OCI-LY7 (cell line): ENCODE data around the gene OR52K1. TPM values are rescaled to one million over a fixed set of nuclear protein-coding genes. Genes with fewer than 3 reads are reported as not detected.
"Not testable (repeated sequence)": the region's sequence is repeated elsewhere in the genome, so short reads cannot be mapped to it uniquely, and the experiment has no call there.

Source experiments
- BruUV-seq: library from RNA; stranded (reverse); fragments of 400-500 nt; replicated peaks from 2 replicates; lab custom pipeline; 2021; lab: Mats Ljungman, UMichigan
- CTCF ChIA-PET: fragments of 300-600 bp; sonication (Branson Sonifier 250); formaldehyde crosslinking; loops from one replicate; lab custom pipeline; 2022; ENCODE audit warnings: antibody characterized with exemption; ENCODE audit not compliant: unreplicated experiment; lab: Charles Lee
- POLR2A ChIA-PET: fragments of 300-600 bp; sonication (Branson Sonifier 250); formaldehyde crosslinking; loops from one replicate; lab custom pipeline; 2022; ENCODE audit warnings: antibody characterized with exemption; lab: Charles Lee
- DNase-seq: peaks from one replicate; pipeline ENCODE4 v3.0.0-alpha.2; 2015; ENCODE audit warnings: low spot score
- H2AFZ ChIP-seq: fragments of 200-600 bp; sonication (generic), shearing (Covaris generic); 2 replicates; pipeline ENCODE4 v1.6.1; 2014; ENCODE audit warnings: mild to moderate bottlenecking, antibody characterized with exemption, low read length, moderate library complexity
- H3K27ac ChIP-seq: fragments of 200-600 bp; sonication (generic); 2 replicates; pipeline ENCODE4 v1.5.1; 2014; ENCODE audit warnings: mixed run types, low read depth, mild to moderate bottlenecking, moderate library complexity, low read length, inconsistent platforms; ENCODE audit not compliant: poor library complexity, severe bottlenecking
- H3K36me3 ChIP-seq: fragments of 200-600 bp; sonication (generic); 2 replicates; pipeline ENCODE4 v1.6.1; 2014; ENCODE audit warnings: mild to moderate bottlenecking, antibody characterized with exemption, low read length, moderate library complexity, mixed read lengths; ENCODE audit not compliant: insufficient read depth
- H3K4me1 ChIP-seq: fragments of 200-600 bp; sonication (generic); 2 replicates; pipeline ENCODE4 v1.5.1; 2014; ENCODE audit warnings: mild to moderate bottlenecking, low read length; ENCODE audit not compliant: insufficient read depth, poor library complexity, severe bottlenecking
- H3K4me2 ChIP-seq: fragments of 200-600 bp; sonication (generic); 2 replicates; pipeline ENCODE4 v1.6.1; 2014; ENCODE audit warnings: mild to moderate bottlenecking, low read length
- H3K4me3 ChIP-seq: fragments of 200-600 bp; sonication (generic); 2 replicates; pipeline ENCODE4 v1.5.1; 2014; ENCODE audit warnings: mild to moderate bottlenecking, low read depth, low read length; ENCODE audit not compliant: poor library complexity, severe bottlenecking
- H3K79me2 ChIP-seq: fragments of 200-600 bp; sonication (generic); 2 replicates; pipeline ENCODE4 v1.6.1; 2016; ENCODE audit warnings: low read depth, mild to moderate bottlenecking, low read length, moderate library complexity, mixed read lengths; ENCODE audit not compliant: insufficient read depth
- H3K9me2 ChIP-seq: fragments of 200-600 bp; sonication (generic); 2 replicates; pipeline ENCODE4 v1.6.1; 2016; ENCODE audit warnings: mild to moderate bottlenecking, low read length, mixed read lengths; ENCODE audit not compliant: insufficient read depth
- H3K9me3 ChIP-seq: fragments of 200-600 bp; sonication (generic); 2 replicates; pipeline ENCODE4 v1.6.1; 2014; ENCODE audit warnings: mild to moderate bottlenecking, mixed run types, low read length, mixed read lengths
- H4K20me1 ChIP-seq: fragments of 200-600 bp; sonication (generic); 2 replicates; pipeline ENCODE4 v1.6.1; 2014; ENCODE audit warnings: mild to moderate bottlenecking, antibody characterized with exemption, low read length, moderate library complexity, mixed read lengths; ENCODE audit not compliant: insufficient read depth
- CTCF ChIP-seq: fragments of 200-600 bp; sonication (generic); conservative IDR thresholded peaks from 2 replicates; pipeline ENCODE4 v1.5.1; 2014; ENCODE audit warnings: mild to moderate bottlenecking, antibody characterized with exemption, low read length, moderate library complexity, mixed read lengths
- EZH2phosphoT487 ChIP-seq: fragments of 200-600 bp; sonication (generic); IDR thresholded peaks from 2 replicates; pipeline ENCODE4 v1.6.1; 2018; ENCODE audit warnings: low read depth, borderline replicate concordance, mild to moderate bottlenecking, mixed run types, antibody characterized with exemption, low read length, moderate library complexity, mixed read lengths
- intact Hi-C: fragments of 100-400 bp; cut with micrococcal nuclease; formaldehyde crosslinking; loops from one replicate; pipeline ENCODE4 v1.10.0; 2022; ENCODE audit not compliant: unreplicated experiment
- total RNA-seq, 2 experiments: library from RNA; depleted of rRNA in 1 of 2; stranded (reverse); fragments of >200 nt in 1 of 2; shearing (Covaris generic) in 1 of 2; gene quantifications; 2 replicates each; pipeline ENCODE4 v1.2.3, GENCODE V29; 2014 to 2022

OR52K1 gene
- total RNA-seq, 2 experiments from 2014 or later: not detected

DNA sequence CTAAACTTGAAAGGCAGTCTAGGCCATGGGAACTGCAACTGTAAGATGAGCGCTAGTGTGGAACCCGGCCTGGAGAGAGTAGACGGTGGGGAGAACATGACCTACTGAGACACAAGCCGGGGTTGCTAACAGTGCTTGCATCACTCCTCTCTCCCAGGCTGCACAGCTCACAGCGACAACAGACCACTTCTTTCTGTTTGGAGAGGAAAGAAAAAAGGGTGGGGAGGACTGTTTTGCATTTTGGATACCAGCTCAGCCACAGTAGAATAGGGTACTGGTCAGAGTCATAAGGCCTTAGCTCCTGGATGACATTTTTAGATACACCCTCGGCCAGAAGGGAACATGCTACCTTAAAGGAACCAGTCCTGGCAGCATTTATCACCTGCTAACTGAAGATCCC lies 40.3 kb downstream of the OR52K1 start:
- Histone ChIP-seq H3K36me3 (no peaks in the 10 kb centered on the region), H3K4me3 (no peak overlapping the region), H3K79me2 (no peaks in the 10 kb centered on the region), H4K20me1 (no peaks in the 10 kb centered on the region), H3K4me2 (no peak overlapping the region), H2AFZ (no peak overlapping the region), H3K27ac (no peak overlapping the region), H3K4me1 (no peaks in the 10 kb centered on the region), H3K9me3 (no peaks in the 10 kb centered on the region), H3K9me2 (no peaks in the 10 kb centered on the region)
- BruUV-seq: no TSS peak
- ChIA-PET POLR2A (no interaction called here), CTCF (no interaction called here)
- intact Hi-C loops: no loop called here
- TF ChIP-seq CTCF: no peak
- TF ChIP-seq EZH2phosphoT487: no peak
- DNase-seq: no peak

DNA sequence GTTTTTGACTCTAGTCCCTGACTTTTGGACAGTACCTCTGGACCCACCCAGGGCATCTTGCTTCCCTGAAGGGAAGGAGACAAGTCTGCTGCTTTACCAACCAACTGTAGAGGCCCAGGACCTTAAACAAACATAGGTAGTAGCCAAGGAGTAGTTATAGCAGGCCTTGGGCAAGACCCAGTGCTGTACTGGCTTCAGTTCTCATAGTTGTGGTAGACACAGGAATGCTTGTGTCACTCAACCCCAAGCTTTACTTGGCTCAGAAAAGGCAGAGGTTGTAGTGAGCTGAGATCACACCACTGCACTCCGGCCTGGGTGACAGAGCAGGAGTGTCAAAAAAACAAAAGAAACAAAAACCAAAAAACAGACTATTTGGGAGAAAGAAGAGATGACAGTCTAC lies 41.2 kb downstream of the OR52K1 start:
- no TSS peak for BruUV-seq
- Histone ChIP-seq H3K9me3 (no peaks in the 10 kb centered on the region), H3K9me2 (no peaks in the 10 kb centered on the region), H3K4me2 (no peak overlapping the region), H3K36me3 (no peaks in the 10 kb centered on the region), H3K4me1 (no peaks in the 10 kb centered on the region), H2AFZ (no peak overlapping the region), H3K27ac (no peak overlapping the region), H3K4me3 (no peak overlapping the region), H3K79me2 (no peaks in the 10 kb centered on the region), H4K20me1 (no peaks in the 10 kb centered on the region)
- POLR2A ChIA-PET: no interaction called here
- intact Hi-C loops: no loop called here
- TF ChIP-seq CTCF: no peak
- no peak for TF ChIP-seq EZH2phosphoT487
- CTCF ChIA-PET: no interaction called here
- DNase-seq: no peak

DNA sequence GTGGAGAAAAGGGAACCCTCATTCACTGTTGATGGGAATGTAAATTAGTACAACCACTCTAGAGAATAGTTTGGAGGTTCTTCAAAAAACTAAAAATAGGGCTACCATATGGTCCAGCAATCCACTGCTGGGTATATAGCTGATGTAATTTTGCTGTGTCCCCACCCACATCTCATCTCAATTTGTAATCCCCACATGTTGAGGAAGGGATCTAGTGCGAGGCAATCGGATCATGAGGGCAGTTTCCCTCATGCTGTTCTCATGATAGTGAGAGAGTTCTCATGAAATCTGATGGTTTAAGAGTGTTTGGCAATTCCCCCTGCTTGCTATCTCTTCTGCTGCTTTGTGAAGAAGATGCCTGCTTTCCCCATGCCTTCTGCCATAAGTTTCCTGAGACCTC lies 45.5 kb downstream of the OR52K1 start:
- no peak overlapping the region for H3K4me2 ChIP-seq
- CTCF ChIA-PET: no interaction called here
- intact Hi-C loops: no loop called here
- no peaks in the 10 kb centered on the region for H3K9me2 ChIP-seq
- H3K79me2 ChIP-seq: no peaks in the 10 kb centered on the region
- no peaks in the 10 kb centered on the region for H3K4me1 ChIP-seq
- no peak overlapping the region for H3K4me3 ChIP-seq
- no peaks in the 10 kb centered on the region for H4K20me1 ChIP-seq
- no peak overlapping the region for H3K27ac ChIP-seq
- H3K36me3 ChIP-seq: no peaks in the 10 kb centered on the region
- no TSS peak for BruUV-seq
- POLR2A ChIA-PET: no interaction called here
- no peak for TF ChIP-seq EZH2phosphoT487
- TF ChIP-seq CTCF: no peak
- DNase-seq: no peak
- no peak overlapping the region for H2AFZ ChIP-seq
- H3K9me3 ChIP-seq: no peaks in the 10 kb centered on the region

DNA sequence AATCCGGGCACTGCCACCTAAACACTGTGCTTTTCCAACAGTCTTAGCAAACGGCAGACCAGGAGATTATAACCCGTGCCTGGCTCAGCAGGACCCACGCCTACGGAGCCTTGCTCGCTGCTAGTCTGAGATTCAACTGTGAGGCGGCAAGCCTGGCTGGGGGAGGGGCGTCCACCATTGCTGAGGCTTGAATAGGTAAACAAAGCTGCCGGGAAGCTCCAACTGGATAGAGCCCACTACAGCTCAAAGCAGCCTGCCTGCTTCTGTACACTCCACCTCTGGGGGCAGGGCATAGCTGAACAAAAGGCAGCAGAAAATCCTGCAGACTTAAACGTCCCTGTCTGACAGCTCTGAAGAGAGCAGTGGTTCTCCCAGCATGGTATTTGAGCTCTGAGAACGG lies 49.2 kb downstream of the OR52K1 start:
- H2AFZ ChIP-seq, H3K9me3 ChIP-seq, H3K79me2 ChIP-seq, H3K27ac ChIP-seq, POLR2A ChIA-PET, H4K20me1 ChIP-seq, H3K4me2 ChIP-seq, intact Hi-C loops, H3K4me3 ChIP-seq, CTCF ChIA-PET, H3K9me2 ChIP-seq, H3K36me3 ChIP-seq, H3K4me1 ChIP-seq, DNase-seq, BruUV-seq: not testable (repeated sequence)
